NCI-H128 (cell line): ENCODE results near the gene FIBP.

Source experiments
- DNase-seq: peaks from one replicate; lab custom pipeline; 2025; ENCODE audit not compliant: unreplicated experiment; lab: John Stamatoyannopoulos, UW

FIBP gene

DNA sequence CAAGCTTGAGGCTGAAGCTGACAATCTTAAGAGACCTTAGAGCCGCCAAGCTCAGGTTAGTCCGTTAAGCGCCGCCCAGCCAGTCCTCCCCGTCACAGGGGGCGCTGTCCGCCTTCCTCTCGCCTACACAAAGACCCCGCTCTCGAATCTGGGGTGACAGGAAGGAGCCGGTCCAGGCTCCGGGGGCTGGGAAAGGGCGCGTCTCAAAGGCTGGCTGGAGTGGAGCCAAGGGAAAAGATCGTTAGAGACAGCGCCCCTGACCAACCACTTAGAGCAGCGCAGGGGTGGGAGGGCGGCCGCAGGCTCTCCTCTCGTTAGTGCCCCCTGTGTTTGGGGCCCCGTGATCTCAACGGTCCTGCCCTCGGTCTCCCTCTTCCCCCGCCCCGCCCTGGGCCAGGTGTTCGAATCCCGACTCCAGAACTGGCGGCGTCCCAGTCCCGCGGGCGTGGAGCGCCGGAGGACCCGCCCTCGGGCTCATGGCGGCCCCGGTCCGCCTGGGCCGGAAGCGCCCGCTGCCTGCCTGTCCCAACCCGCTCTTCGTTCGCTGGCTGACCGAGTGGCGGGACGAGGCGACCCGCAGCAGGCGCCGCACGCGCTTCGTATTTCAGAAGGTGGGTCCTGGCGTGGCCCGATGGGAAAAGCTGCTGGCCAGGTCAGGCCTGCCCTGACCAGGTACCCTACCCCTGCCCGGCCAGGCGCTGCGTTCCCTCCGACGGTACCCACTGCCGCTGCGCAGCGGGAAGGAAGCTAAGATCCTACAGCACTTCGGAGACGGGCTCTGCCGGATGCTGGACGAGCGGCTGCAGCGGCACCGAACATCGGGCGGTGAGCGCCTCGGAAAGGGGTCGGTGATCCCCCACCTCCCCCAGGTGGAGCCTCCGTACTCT lies 27.8 kb downstream of the FIBP start, which contains the start of gene MUS81:
TSS of gene MUS81 (plus strand) at position 156 of the 887 bp plus-strand sequence. CDS start at position 477, 321 bp downstream.
- peak; percentile 96 for DNase-seq

GRCh38 chr11:65859812-65860277 lies 28.4 kb downstream of the FIBP start:
- no peak for DNase-seq

GRCh38 chr11:65859095-65859811 lies 29.0 kb downstream of the FIBP start:
- peak; percentile 94 for DNase-seq

GRCh38 chr11:65858681-65859087 lies 29.6 kb downstream of the FIBP start:
- no peak for DNase-seq

- DNase-seq: peak; percentile 95
These were observed 30.2 kb downstream of the FIBP start, which contains the start of gene CFL1 for GRCh38 chr11:65857853-65858680. Gene CFL1, minus strand, starts transcription at chr11:65858180. Its CDS starts 81 bp downstream, at chr11:65858099.

DNA sequence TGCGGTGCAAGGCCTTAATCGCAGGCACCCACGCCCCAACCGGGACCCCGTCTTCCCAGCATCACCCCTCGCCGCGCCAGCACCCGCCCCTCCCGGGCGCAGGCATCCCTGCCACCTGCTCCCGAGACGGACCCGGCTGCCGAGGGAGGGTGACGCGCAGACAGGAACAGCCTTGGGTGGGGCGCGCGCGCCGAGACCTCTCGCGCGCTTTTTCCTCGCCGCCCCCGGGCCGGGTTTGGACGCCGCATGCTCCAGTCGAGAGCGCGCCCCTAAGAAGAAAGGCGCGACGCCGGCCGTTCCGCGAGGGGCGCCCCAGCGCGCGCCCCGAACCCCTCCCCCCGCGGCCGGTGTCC lies 30.8 kb downstream of the FIBP start:
- DNase-seq: no peak

- no peak for DNase-seq
These were observed 31.4 kb downstream of the FIBP start for GRCh38 chr11:65856689-65857499.

GRCh38 chr11:65855927-65856363 lies 32.3 kb downstream of the FIBP start:
- DNase-seq: no peak

GRCh38 chr11:65854852-65855837 lies 33.1 kb downstream of the FIBP start:
- no peak for DNase-seq

GRCh38 chr11:65854161-65854592 lies 34.1 kb downstream of the FIBP start:
- DNase-seq: no peak

DNA sequence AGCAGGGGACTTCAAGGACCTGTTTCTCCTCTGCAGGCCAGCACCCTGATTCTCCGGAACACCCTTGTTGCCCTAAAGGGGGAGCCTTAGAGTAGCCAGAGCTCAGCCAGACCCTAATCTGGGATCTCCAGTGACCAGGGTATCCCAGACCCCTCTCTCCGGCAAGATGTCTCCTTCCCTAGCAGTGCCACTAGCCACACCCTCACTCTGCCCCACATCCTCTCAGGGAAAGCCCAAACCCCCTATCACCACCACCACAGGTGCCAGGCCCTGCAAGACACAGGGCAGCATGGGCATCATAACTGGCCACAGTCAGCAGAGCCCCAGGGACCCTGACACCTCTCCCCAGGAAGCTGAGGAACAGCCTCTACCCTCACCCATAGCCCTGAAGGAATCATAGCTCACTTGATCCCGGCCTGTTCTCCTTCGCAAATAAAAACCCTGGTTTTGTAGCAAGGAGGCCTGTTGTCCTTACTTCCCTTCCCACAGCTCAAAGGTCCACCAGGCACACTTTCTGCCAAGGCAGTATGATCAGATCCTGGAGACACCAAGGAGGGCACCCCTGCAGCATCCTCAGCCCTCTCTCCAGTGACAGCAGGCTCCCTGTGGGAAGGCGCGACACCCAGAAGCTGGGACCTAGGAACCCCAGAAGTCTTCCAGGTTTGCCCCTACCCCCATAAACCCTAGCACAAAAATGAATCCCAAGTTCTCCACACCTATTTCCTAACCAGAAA lies 34.9 kb downstream of the FIBP start:
- DNase-seq: no peak

- no peak for DNase-seq
These were observed 35.6 kb downstream of the FIBP start for GRCh38 chr11:65852508-65853245.

DNA sequence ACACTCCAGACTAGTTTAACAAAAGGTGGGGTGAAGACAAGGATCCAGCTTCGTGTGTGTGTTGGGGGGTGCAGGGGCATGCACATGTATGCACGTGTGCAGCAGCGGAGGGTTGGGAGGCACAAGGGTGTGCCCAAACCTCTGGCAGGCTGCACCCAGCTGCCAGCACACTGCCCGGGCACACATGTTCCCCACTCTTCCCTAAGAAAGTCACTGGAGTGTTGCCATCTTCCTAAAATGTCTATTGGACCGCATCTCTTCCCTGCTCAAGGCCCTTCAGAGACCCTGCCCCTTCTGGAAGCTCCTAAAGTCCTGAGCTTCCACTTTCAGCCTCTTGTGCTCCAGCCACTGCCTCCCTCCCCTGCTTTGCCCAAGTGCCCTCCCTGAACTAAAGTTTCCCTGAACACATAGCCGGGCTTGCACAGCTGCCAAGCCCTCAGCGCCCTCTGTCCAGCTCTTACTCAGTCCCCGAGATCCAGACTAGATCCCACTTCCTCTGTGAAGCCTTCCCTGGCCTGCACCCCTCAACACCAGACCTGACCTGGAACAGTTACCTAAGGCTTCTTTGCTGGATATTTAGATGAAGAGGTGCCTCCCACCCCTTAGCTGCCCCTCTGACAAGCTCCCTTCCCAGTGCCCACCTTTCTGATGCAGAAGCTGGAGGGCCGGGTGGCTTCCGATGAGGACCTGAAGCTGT lies 36.3 kb downstream of the FIBP start:
- DNase-seq: no peak

GRCh38 chr11:65851083-65851579 lies 37.1 kb downstream of the FIBP start:
- no peak for DNase-seq

GRCh38 chr11:65850217-65851082 lies 37.8 kb downstream of the FIBP start:
- DNase-seq: no peak

- no peak for DNase-seq
These were observed 38.5 kb downstream of the FIBP start for GRCh38 chr11:65849771-65850216.
